ENCODE results near the gene IFIT1B. TPM values are rescaled to one million over a fixed set of nuclear protein-coding genes. Genes with fewer than 3 reads are reported as not detected.
A peak's percentile ranks its signal among the peaks of the same experiment; 100 is the strongest.

The IFIT1B gene
- polyA plus RNA-seq, 1 donor (not counting 4 experiments of a cell fraction or from before 2014, with no cell fraction given): not detected

DNA sequence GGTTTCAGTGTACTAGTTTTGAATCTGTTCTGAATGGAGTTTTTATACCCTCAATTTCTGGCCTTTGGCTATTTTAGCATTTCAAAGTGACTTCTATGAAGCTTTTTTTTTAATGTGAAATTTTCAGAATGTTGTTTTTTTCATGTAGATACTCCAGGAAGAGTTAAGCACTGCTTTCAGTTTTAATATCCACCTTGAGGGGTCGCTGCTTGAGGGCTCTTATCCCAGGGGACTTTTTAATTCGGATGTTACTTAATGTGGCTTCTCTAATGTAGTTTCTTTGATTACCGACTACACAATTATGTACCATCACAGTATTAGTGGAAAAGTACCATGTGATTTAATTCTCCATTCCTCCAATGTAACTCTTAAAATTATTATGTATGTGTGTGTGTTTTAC lies 41.7 kb downstream of the IFIT1B start:
- Histone ChIP-seq H3K9ac (ENCODE audit: control insufficient read depth, extremely low read depth, insufficient read depth, low read length) (no peak overlapping the region), H2AFZ (ENCODE audit: control insufficient read depth, low read length) (no peak overlapping the region), H3K4me1 (ENCODE audit: control insufficient read depth, extremely low read depth, insufficient read depth, low read length) (peaks cover 9% of the 10 kb centered on the region), H3K4me2 (ENCODE audit: control insufficient read depth, extremely low read depth, insufficient read depth, low read depth, low read length) (no peak overlapping the region), H3K27ac (ENCODE audit: control insufficient read depth, insufficient read depth, low read length) (no peak overlapping the region), H3K9me3 (ENCODE audit: control insufficient read depth, low read depth, low read length) (no peaks in the 10 kb centered on the region), H3K36me3 (ENCODE audit: control insufficient read depth in 2 of 2, extremely low read depth in 1 of 2, insufficient read depth in 2 of 2, low read length in 2 of 2) (peaks cover 2 to 4% of the 10 kb centered on the region in 2 experiments), H3K4me3 (ENCODE audit: control insufficient read depth in 2 of 3, extremely low read depth in 1 of 3, insufficient read depth in 2 of 3, low read depth in 1 of 3, low read length in 3 of 3) (no peak overlapping the region), H3K79me2 (ENCODE audit: control insufficient read depth, insufficient read depth, low read length) (peaks cover 24% of the 10 kb centered on the region), H4K20me1 (ENCODE audit: control insufficient read depth, extremely low read depth, insufficient read depth, low read length) (no peaks in the 10 kb centered on the region), H3K9me1 (ENCODE audit: control insufficient read depth, extremely low read depth, insufficient read depth, low read length) (no peaks in the 10 kb centered on the region), H3K27me3 (ENCODE audit: control insufficient read depth, extremely low read depth, insufficient read depth, low read length) (no peaks in the 10 kb centered on the region)
- FAIRE-seq (no peak), DNase-seq (ENCODE audit: low read depth, low spot score) (no peak)
- dilution Hi-C loops (cut with MboI; ENCODE audit: extremely low pct_ligation_motif_present, low sequenced_read_pairs): no loop called here
- TF ChIP-seq, protein P1, sequence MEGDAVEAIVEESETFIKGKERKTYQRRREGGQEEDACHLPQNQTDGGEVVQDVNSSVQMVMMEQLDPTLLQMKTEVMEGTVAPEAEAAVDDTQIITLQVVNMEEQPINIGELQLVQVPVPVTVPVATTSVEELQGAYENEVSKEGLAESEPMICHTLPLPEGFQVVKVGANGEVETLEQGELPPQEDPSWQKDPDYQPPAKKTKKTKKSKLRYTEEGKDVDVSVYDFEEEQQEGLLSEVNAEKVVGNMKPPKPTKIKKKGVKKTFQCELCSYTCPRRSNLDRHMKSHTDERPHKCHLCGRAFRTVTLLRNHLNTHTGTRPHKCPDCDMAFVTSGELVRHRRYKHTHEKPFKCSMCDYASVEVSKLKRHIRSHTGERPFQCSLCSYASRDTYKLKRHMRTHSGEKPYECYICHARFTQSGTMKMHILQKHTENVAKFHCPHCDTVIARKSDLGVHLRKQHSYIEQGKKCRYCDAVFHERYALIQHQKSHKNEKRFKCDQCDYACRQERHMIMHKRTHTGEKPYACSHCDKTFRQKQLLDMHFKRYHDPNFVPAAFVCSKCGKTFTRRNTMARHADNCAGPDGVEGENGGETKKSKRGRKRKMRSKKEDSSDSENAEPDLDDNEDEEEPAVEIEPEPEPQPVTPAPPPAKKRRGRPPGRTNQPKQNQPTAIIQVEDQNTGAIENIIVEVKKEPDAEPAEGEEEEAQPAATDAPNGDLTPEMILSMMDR (optimal IDR thresholded peaks at IDR 0.05 in 1 of 3, IDR thresholded peaks at IDR 0.05 in 1 of 3, conservative IDR thresholded peaks at IDR 0.05 in 1 of 3; ENCODE audit: extremely low read depth in 1 of 3, insufficient read depth in 2 of 3, low read length in 3 of 3): peak in 2 of 3 experiments; percentile 4 to 14
- no peak for TF ChIP-seq EZH2 (IDR thresholded peaks at IDR 0.05; ENCODE audit: low read length)

GRCh38 chr10:89421018-89421476 lies 43.2 kb downstream of the IFIT1B start:
- peaks cover 12% of the 10 kb centered on the region for H3K79me2 ChIP-seq (ENCODE audit: control insufficient read depth, insufficient read depth, low read length)
- no peak overlapping the region for H3K9ac ChIP-seq (ENCODE audit: control insufficient read depth, extremely low read depth, insufficient read depth, low read length)
- H3K4me2 ChIP-seq (ENCODE audit: control insufficient read depth, extremely low read depth, insufficient read depth, low read depth, low read length): no peak overlapping the region
- no peak overlapping the region for H3K27ac ChIP-seq (ENCODE audit: control insufficient read depth, insufficient read depth, low read length)
- DNase-seq (ENCODE audit: low read depth, low spot score) (no peak), FAIRE-seq (peak; percentile 58)
- H3K36me3 ChIP-seq (ENCODE audit: control insufficient read depth in 2 of 2, extremely low read depth in 1 of 2, insufficient read depth in 2 of 2, low read length in 2 of 2): peaks cover 2 to 4% of the 10 kb centered on the region in 2 experiments
- no peaks in the 10 kb centered on the region for H3K9me1 ChIP-seq (ENCODE audit: control insufficient read depth, extremely low read depth, insufficient read depth, low read length)
- TF ChIP-seq, protein P1 (optimal IDR thresholded peaks at IDR 0.05 in 1 of 3, IDR thresholded peaks at IDR 0.05 in 1 of 3, conservative IDR thresholded peaks at IDR 0.05 in 1 of 3; ENCODE audit: extremely low read depth in 1 of 3, insufficient read depth in 2 of 3, low read length in 3 of 3): no peak
- no peak for TF ChIP-seq EZH2 (IDR thresholded peaks at IDR 0.05; ENCODE audit: low read length)
- H3K4me3 ChIP-seq (ENCODE audit: control insufficient read depth in 2 of 3, extremely low read depth in 1 of 3, insufficient read depth in 2 of 3, low read depth in 1 of 3, low read length in 3 of 3): no peak overlapping the region
- no peaks in the 10 kb centered on the region for H3K9me3 ChIP-seq (ENCODE audit: control insufficient read depth, low read depth, low read length)
- peaks cover 6% of the 10 kb centered on the region for H3K4me1 ChIP-seq (ENCODE audit: control insufficient read depth, extremely low read depth, insufficient read depth, low read length)
- H3K27me3 ChIP-seq (ENCODE audit: control insufficient read depth, extremely low read depth, insufficient read depth, low read length): no peaks in the 10 kb centered on the region
- dilution Hi-C loops (cut with MboI; ENCODE audit: extremely low pct_ligation_motif_present, low sequenced_read_pairs): no loop called here
- no peaks in the 10 kb centered on the region for H4K20me1 ChIP-seq (ENCODE audit: control insufficient read depth, extremely low read depth, insufficient read depth, low read length)
- H2AFZ ChIP-seq (ENCODE audit: control insufficient read depth, low read length): no peak overlapping the region
